H9 (cell line): ENCODE results near the gene SYNGR1. TPM values are rescaled to one million over a fixed set of nuclear protein-coding genes. Genes with fewer than 3 reads are reported as not detected.
"Not testable (repeated sequence)": the region's sequence is repeated elsewhere in the genome, so short reads cannot be mapped to it uniquely, and the experiment has no call there.

Experiments used
- DNase-seq: peaks from one replicate; pipeline ENCODE4 v3.0.0-alpha.2; 2017
- H2AFZ ChIP-seq: one replicate; pipeline ENCODE4 v1.6.1; 2013; ENCODE audit warnings: mild to moderate bottlenecking, low read length, control low read depth, moderate library complexity
- H2AK5ac ChIP-seq: 2 replicates; pipeline ENCODE4 v1.6.1; 2013; ENCODE audit warnings: low read length, control low read depth, mixed read lengths; ENCODE audit not compliant: insufficient read length
- H2BK120ac ChIP-seq: one replicate; pipeline ENCODE4 v1.6.1; 2013; ENCODE audit warnings: low read depth, mild to moderate bottlenecking, low read length, control low read depth, inconsistent platforms; ENCODE audit not compliant: poor library complexity, severe bottlenecking
- H2BK12ac ChIP-seq: 2 replicates; pipeline ENCODE4 v1.6.1; 2013; ENCODE audit warnings: low read length, control low read depth, mixed read lengths, low read depth; ENCODE audit not compliant: insufficient read length
- H2BK15ac ChIP-seq: 2 replicates; pipeline ENCODE4 v1.6.1; 2013; ENCODE audit warnings: low read depth, low read length, control low read depth
- H2BK20ac ChIP-seq: one replicate; pipeline ENCODE4 v1.6.1; 2013; ENCODE audit warnings: low read depth, mild to moderate bottlenecking, low read length, control low read depth, inconsistent platforms; ENCODE audit not compliant: poor library complexity, severe bottlenecking
- H2BK5ac ChIP-seq: 2 replicates; pipeline ENCODE4 v1.6.1; 2013; ENCODE audit warnings: low read length, control low read depth, mixed read lengths; ENCODE audit not compliant: insufficient read length
- H3K14ac ChIP-seq: 2 replicates; pipeline ENCODE4 v1.6.1; 2013; ENCODE audit warnings: low read length, control low read depth; ENCODE audit not compliant: insufficient read depth
- H3K18ac ChIP-seq: 2 replicates; pipeline ENCODE4 v1.6.1; 2013; ENCODE audit warnings: low read depth, mild to moderate bottlenecking, mixed read lengths, low read length, control low read depth; ENCODE audit not compliant: insufficient read length
- H3K23ac ChIP-seq: 2 replicates; pipeline ENCODE4 v1.6.1; 2013; ENCODE audit warnings: low read length, control low read depth, mixed read lengths, low read depth; ENCODE audit not compliant: insufficient read length
- H3K23me2 ChIP-seq: 2 replicates; pipeline ENCODE4 v1.6.1; 2013; ENCODE audit warnings: low read depth, mild to moderate bottlenecking, mixed read lengths, low read length, control low read depth; ENCODE audit not compliant: insufficient read length, poor library complexity, severe bottlenecking
- H3K27ac ChIP-seq: 2 replicates; pipeline ENCODE4 v1.5.1; 2013; ENCODE audit warnings: low read length, control low read depth, mixed read lengths, low read depth; ENCODE audit not compliant: insufficient read length
- H3K27me3 ChIP-seq: 2 replicates; pipeline ENCODE4 v1.6.1; 2013; ENCODE audit warnings: low read length, control low read depth, inconsistent platforms; ENCODE audit not compliant: insufficient read depth
- H3K4ac ChIP-seq: 2 replicates; pipeline ENCODE4 v1.6.1; 2013; ENCODE audit warnings: low read depth, mild to moderate bottlenecking, control low read depth, inconsistent platforms, low read length, moderate library complexity
- H3K4me1 ChIP-seq: 2 replicates; pipeline ENCODE4 v1.6.1; 2013; ENCODE audit warnings: low read length, control low read depth, inconsistent platforms; ENCODE audit not compliant: insufficient read depth
- H3K4me2 ChIP-seq: 2 replicates; pipeline ENCODE4 v1.6.1; 2013; ENCODE audit warnings: low read length, control low read depth, mixed read lengths; ENCODE audit not compliant: insufficient read length, insufficient read depth
- H3K56ac ChIP-seq: 2 replicates; pipeline ENCODE4 v1.6.1; 2013; ENCODE audit warnings: low read depth, mild to moderate bottlenecking, mixed read lengths, low read length, control low read depth; ENCODE audit not compliant: insufficient read length
- H3K79me1 ChIP-seq: 2 replicates; pipeline ENCODE4 v1.6.1; 2013; ENCODE audit warnings: low read depth, mild to moderate bottlenecking, moderate library complexity, low read length, control low read depth, inconsistent platforms; ENCODE audit not compliant: insufficient read depth, poor library complexity, severe bottlenecking
- H3K79me2 ChIP-seq: 2 replicates; pipeline ENCODE4 v1.6.1; 2013; ENCODE audit warnings: low read length, control low read depth, inconsistent platforms; ENCODE audit not compliant: insufficient read depth
- H3K9ac ChIP-seq: 2 replicates; pipeline ENCODE4 v1.6.1; 2013; ENCODE audit warnings: low read length, control low read depth, mixed read lengths; ENCODE audit not compliant: insufficient read length; ENCODE audit errors: extremely low read depth
- H3K9me3 ChIP-seq: one replicate; pipeline ENCODE4 v1.6.1; 2013; ENCODE audit warnings: low read depth, low read length, inconsistent platforms; ENCODE audit not compliant: control insufficient read depth
- H3T11ph ChIP-seq: one replicate; pipeline ENCODE4 v1.6.1; 2013; ENCODE audit warnings: mild to moderate bottlenecking, low read length, control low read depth, inconsistent platforms
- H4K20me1 ChIP-seq: one replicate; pipeline ENCODE4 v1.6.1; 2013; ENCODE audit not compliant: control insufficient read depth, insufficient read length, insufficient read depth
- H4K5ac ChIP-seq: 2 replicates; pipeline ENCODE4 v1.6.1; 2013; ENCODE audit warnings: low read depth, mild to moderate bottlenecking, mixed read lengths, low read length, control low read depth; ENCODE audit not compliant: insufficient read length
- H4K8ac ChIP-seq: replicated peaks from 2 replicates; pipeline ENCODE4 v1.6.1; 2013; ENCODE audit warnings: low read length, control low read depth, mixed read lengths, low read depth; ENCODE audit not compliant: insufficient read length
- H4K91ac ChIP-seq: 2 replicates; pipeline ENCODE4 v1.6.1; 2013; ENCODE audit warnings: low read depth, mild to moderate bottlenecking, moderate library complexity, mixed read lengths, low read length, control low read depth; ENCODE audit not compliant: insufficient read length
- H3K27ac Mint-ChIP-seq, 3 experiments: 2 replicates in 2 of 3; 3 replicates in 1 of 3; pipeline ENCODE4 v1.8.0; 2020 to 2021; ENCODE audit warnings: mixed read lengths in 3 of 3, mild to moderate bottlenecking in 1 of 3, moderate library complexity in 1 of 3
- H3K27me3 Mint-ChIP-seq: 2 replicates; pipeline ENCODE4 v1.8.0; 2021; ENCODE audit warnings: low read depth, mild to moderate bottlenecking, moderate library complexity, mixed read lengths
- H3K36me3 Mint-ChIP-seq, 3 experiments: 2 replicates in 2 of 3; 3 replicates in 1 of 3; pipeline ENCODE4 v1.8.0; 2020 to 2021; ENCODE audit warnings: low read depth in 3 of 3, mixed read lengths in 3 of 3; ENCODE audit not compliant: insufficient read depth in 1 of 3
- H3K4me1 Mint-ChIP-seq, 2 experiments: 2 replicates each; pipeline ENCODE4 v1.8.0; 2020; ENCODE audit warnings: mixed read lengths in 2 of 2
- H3K4me3 Mint-ChIP-seq, 2 experiments: 2 replicates in 1 of 2; 3 replicates in 1 of 2; pipeline ENCODE4 v1.8.0; 2020 to 2021; ENCODE audit warnings: mild to moderate bottlenecking in 2 of 2, mixed read lengths in 2 of 2, moderate library complexity in 1 of 2
- H3K9me3 Mint-ChIP-seq, 2 experiments: 2 replicates in 1 of 2; 3 replicates in 1 of 2; pipeline ENCODE4 v1.8.0; 2020; ENCODE audit warnings: mild to moderate bottlenecking in 2 of 2, mixed read lengths in 2 of 2, moderate library complexity in 1 of 2
- WGBS: extraction: QIAGEN DNeasy Blood & Tissue Kit; methylation state at CpG from one replicate; pipeline ENCODE4 v1.1.7; 2013; ENCODE audit warnings: missing lambda C conversion rate, low lambda C conversion rate, mixed read lengths; ENCODE audit not compliant: insufficient read length; ENCODE audit errors: extremely low coverage; 5-methylcytosine and 5-hydroxymethylcytosine counted together
- total RNA-seq: library from RNA; stranded (reverse); gene quantifications from 2 replicates; pipeline ENCODE4 v1.2.1, GENCODE V29; 2021
- TF ChIP-seq, protein P1 (sequence below): fragments of 200-600 bp; sonication (generic); conservative IDR thresholded peaks from 3 replicates; pipeline ENCODE4 v1.8.0; 2021; ENCODE audit warnings: antibody characterized with exemption, mild to moderate bottlenecking

Gene SYNGR1
- total RNA-seq, 1 experiment from 2014 or later: 13.2 TPM

DNA sequence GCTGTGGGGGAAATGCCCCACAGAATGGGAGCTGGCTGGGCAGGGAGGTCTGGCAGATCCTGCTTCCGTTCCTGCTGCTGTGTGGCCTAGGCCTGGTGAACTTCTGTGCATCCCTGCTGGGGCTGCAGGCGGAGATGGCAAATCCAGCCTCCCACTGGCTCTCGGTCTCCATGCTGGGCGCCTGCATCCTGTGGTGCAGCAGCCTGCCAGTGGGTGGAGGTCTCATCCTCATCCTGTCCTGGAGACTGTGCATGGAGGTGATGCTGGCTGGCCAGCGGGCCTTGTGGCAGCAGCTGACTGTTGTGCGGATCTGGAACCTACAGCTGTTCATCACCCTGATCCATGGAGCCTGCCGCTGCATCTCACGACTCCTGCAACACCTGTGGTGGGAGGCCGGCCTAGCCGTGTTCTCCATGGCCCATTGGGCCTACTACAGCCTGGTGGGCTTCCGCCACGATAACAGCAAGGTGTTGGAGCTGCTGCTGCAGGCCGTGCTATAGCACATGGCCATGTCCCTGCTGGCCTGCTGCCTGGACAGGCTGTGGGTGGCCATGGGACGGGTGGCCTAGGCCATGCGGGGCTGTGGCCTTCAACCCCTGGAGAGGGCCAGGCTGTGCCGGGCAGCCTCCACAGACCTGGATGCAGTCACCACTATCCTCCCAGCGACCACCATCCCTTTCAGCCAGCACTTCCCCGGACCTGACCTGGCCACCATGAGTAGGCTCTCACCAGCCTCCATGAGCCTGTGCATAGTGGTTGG lies 21.6 kb upstream of the SYNGR1 start:
- DNase-seq: no peak
- Histone ChIP-seq H3K9ac (no peak overlapping the region), H3K27me3 (no peaks in the 10 kb centered on the region), H3K18ac (no peak overlapping the region), H3K4me2 (no peak overlapping the region), H2BK120ac (no peak overlapping the region), H3K23me2 (no peaks in the 10 kb centered on the region), H4K5ac (no peak overlapping the region), H3K79me1 (no peaks in the 10 kb centered on the region), H3K14ac (no peak overlapping the region), H3K79me2 (no peaks in the 10 kb centered on the region), H2BK5ac (no peak overlapping the region), H2BK20ac (no peak overlapping the region), H3K4ac (no peak overlapping the region), H4K8ac (no peak overlapping the region), H3T11ph (no peak overlapping the region), H4K20me1 (no peaks in the 10 kb centered on the region), H3K9me3 (no peaks in the 10 kb centered on the region), H3K4me1 (no peaks in the 10 kb centered on the region), H2BK15ac (no peak overlapping the region), H4K91ac (no peak overlapping the region), H2AK5ac (no peak overlapping the region), H3K23ac (no peak overlapping the region), H3K56ac (no peak overlapping the region), H2BK12ac (no peak overlapping the region), H3K27ac (no peak overlapping the region), H2AFZ (no peak overlapping the region)
- Mint-ChIP-seq H3K4me3 (no peak overlapping the region), H3K27me3 (peaks cover 9% of the 10 kb centered on the region), H3K27ac (no peak overlapping the region), H3K36me3 (no peaks in the 10 kb centered on the region), H3K9me3 (no peaks in the 10 kb centered on the region), H3K4me1 (no peaks in the 10 kb centered on the region)
- no CpG with 5 or more reads among the region's 18 CpGs for WGBS
- TF ChIP-seq, protein P1, sequence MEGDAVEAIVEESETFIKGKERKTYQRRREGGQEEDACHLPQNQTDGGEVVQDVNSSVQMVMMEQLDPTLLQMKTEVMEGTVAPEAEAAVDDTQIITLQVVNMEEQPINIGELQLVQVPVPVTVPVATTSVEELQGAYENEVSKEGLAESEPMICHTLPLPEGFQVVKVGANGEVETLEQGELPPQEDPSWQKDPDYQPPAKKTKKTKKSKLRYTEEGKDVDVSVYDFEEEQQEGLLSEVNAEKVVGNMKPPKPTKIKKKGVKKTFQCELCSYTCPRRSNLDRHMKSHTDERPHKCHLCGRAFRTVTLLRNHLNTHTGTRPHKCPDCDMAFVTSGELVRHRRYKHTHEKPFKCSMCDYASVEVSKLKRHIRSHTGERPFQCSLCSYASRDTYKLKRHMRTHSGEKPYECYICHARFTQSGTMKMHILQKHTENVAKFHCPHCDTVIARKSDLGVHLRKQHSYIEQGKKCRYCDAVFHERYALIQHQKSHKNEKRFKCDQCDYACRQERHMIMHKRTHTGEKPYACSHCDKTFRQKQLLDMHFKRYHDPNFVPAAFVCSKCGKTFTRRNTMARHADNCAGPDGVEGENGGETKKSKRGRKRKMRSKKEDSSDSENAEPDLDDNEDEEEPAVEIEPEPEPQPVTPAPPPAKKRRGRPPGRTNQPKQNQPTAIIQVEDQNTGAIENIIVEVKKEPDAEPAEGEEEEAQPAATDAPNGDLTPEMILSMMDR: no peak

DNA sequence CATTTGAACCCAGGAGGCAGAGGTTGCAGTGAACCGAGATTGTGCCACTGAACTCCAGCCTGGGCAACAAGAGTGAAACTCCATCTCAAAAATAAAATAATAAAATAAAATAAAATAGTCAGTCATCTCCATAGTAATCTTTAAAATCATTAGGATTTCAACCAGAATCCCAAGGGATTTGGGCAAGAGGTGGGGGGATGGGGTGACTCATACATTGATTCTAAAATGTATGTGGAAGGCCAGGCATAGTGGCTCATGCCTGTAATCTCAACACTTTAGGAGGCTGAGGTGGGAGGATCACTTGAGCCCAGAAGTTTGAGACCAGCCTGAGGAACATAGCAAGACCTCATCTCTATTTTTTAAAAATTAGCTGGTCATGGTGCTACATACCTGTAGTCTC lies 19.2 kb upstream of the SYNGR1 start:
- not testable (repeated sequence) for H2AFZ ChIP-seq, H3K4me1 ChIP-seq, H3K56ac ChIP-seq, H3K79me1 ChIP-seq, H2BK12ac ChIP-seq, H3K4me1 Mint-ChIP-seq, H2BK5ac ChIP-seq, H2BK20ac ChIP-seq, H3K23ac ChIP-seq, H3K27ac ChIP-seq, H3K36me3 Mint-ChIP-seq, H4K20me1 ChIP-seq, H3K27ac Mint-ChIP-seq, H4K5ac ChIP-seq, H3K9me3 Mint-ChIP-seq, H3K9ac ChIP-seq, H3K14ac ChIP-seq, H3K4me2 ChIP-seq, H2BK120ac ChIP-seq, H3T11ph ChIP-seq, H3K9me3 ChIP-seq, H3K27me3 ChIP-seq, H4K8ac ChIP-seq, H3K79me2 ChIP-seq, H2AK5ac ChIP-seq, H3K4me3 Mint-ChIP-seq, H3K27me3 Mint-ChIP-seq, H2BK15ac ChIP-seq, H3K4ac ChIP-seq, H3K18ac ChIP-seq, H4K91ac ChIP-seq, H3K23me2 ChIP-seq, DNase-seq
- WGBS: no CpG with 5 or more reads among the region's 1 CpG
